ENCODE results near the gene KCNQ4. TPM values are rescaled to one million over a fixed set of nuclear protein-coding genes. Genes with fewer than 3 reads are reported as not detected.
A peak's percentile ranks its signal among the peaks of the same experiment; 100 is the strongest.

KCNQ4 gene
- total and polyA plus RNA-seq, 2 experiments from 2014 or later = 1.3 to 3.0 TPM

DNA sequence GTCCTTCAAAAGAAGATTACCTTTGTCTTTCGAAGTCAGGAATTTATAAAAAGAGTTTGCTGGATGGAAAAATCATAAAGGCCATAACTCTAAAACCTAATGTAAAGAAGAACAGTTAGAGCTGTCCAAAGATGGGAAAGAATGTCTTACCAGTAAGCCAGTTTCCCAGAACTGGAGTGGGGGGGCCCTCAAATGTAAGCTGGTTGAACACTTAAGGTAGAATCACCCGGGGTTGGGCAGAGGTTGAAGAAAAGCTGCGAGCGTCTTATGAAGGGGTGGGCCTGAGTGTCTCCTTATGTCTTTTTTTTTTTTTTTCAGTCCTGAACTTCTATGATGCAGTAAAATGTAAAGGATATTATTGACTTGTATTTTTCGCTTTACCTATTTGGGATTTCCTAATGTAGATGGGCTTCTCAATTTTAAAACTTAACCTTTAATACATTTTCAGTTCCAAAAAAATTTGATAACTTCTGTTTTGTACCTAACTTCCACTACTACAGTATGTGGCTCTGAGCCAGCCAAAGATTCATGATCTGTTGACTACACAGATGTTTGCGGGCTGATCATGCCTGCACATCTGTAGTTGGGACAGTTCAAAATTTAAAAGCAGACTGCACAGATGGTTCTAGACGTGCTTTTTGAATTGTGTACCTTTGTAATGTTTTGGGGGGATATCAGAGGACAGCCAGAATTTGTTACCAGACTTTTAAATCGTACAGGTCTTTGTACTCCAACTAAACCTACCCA lies 48.5 kb upstream of the KCNQ4 start:
- H3F3A ChIP-seq (replicated peaks; ENCODE audit: low read depth) = no peaks in the 10 kb centered on the region
- peaks cover 22% of the 10 kb centered on the region for H3K4me1 ChIP-seq (ENCODE audit: insufficient read depth)
- no peaks in the 10 kb centered on the region for H3K9me2 ChIP-seq (ENCODE audit: insufficient read depth)
- Mint-ChIP-seq H3K4me3 (no peak overlapping the region), H3K27me3 (ENCODE audit: insufficient read depth, low read depth, poor library complexity) (peaks cover 5% of the 10 kb centered on the region), H3K4me1 (peaks cover 30% of the 10 kb centered on the region), H3K36me3 (ENCODE audit: low read depth) (peaks cover 22% of the 10 kb centered on the region), H3K27ac (0 out of 2 replicates have a peak overlapping the region, but pooled peaks have one; percentile 34), H3K9me3 (no peaks in the 10 kb centered on the region)
- no peak overlapping the region for H3K4me2 ChIP-seq
- no peak for DNase-seq (ENCODE audit: low spot score)
- ATAC-seq = no peak
- H3K4me3 ChIP-seq = no peak overlapping the region
- H2AFZ ChIP-seq = no peak overlapping the region
- H3K27ac ChIP-seq (ENCODE audit: low read depth) = 0 out of 2 replicates have a peak overlapping the region, but pooled peaks have one; percentile 45
- TF ChIP-seq POLR2AphosphoS5 (IDR thresholded peaks at IDR 0.05; ENCODE audit: low read depth) = no peak
- TF ChIP-seq, protein P1, sequence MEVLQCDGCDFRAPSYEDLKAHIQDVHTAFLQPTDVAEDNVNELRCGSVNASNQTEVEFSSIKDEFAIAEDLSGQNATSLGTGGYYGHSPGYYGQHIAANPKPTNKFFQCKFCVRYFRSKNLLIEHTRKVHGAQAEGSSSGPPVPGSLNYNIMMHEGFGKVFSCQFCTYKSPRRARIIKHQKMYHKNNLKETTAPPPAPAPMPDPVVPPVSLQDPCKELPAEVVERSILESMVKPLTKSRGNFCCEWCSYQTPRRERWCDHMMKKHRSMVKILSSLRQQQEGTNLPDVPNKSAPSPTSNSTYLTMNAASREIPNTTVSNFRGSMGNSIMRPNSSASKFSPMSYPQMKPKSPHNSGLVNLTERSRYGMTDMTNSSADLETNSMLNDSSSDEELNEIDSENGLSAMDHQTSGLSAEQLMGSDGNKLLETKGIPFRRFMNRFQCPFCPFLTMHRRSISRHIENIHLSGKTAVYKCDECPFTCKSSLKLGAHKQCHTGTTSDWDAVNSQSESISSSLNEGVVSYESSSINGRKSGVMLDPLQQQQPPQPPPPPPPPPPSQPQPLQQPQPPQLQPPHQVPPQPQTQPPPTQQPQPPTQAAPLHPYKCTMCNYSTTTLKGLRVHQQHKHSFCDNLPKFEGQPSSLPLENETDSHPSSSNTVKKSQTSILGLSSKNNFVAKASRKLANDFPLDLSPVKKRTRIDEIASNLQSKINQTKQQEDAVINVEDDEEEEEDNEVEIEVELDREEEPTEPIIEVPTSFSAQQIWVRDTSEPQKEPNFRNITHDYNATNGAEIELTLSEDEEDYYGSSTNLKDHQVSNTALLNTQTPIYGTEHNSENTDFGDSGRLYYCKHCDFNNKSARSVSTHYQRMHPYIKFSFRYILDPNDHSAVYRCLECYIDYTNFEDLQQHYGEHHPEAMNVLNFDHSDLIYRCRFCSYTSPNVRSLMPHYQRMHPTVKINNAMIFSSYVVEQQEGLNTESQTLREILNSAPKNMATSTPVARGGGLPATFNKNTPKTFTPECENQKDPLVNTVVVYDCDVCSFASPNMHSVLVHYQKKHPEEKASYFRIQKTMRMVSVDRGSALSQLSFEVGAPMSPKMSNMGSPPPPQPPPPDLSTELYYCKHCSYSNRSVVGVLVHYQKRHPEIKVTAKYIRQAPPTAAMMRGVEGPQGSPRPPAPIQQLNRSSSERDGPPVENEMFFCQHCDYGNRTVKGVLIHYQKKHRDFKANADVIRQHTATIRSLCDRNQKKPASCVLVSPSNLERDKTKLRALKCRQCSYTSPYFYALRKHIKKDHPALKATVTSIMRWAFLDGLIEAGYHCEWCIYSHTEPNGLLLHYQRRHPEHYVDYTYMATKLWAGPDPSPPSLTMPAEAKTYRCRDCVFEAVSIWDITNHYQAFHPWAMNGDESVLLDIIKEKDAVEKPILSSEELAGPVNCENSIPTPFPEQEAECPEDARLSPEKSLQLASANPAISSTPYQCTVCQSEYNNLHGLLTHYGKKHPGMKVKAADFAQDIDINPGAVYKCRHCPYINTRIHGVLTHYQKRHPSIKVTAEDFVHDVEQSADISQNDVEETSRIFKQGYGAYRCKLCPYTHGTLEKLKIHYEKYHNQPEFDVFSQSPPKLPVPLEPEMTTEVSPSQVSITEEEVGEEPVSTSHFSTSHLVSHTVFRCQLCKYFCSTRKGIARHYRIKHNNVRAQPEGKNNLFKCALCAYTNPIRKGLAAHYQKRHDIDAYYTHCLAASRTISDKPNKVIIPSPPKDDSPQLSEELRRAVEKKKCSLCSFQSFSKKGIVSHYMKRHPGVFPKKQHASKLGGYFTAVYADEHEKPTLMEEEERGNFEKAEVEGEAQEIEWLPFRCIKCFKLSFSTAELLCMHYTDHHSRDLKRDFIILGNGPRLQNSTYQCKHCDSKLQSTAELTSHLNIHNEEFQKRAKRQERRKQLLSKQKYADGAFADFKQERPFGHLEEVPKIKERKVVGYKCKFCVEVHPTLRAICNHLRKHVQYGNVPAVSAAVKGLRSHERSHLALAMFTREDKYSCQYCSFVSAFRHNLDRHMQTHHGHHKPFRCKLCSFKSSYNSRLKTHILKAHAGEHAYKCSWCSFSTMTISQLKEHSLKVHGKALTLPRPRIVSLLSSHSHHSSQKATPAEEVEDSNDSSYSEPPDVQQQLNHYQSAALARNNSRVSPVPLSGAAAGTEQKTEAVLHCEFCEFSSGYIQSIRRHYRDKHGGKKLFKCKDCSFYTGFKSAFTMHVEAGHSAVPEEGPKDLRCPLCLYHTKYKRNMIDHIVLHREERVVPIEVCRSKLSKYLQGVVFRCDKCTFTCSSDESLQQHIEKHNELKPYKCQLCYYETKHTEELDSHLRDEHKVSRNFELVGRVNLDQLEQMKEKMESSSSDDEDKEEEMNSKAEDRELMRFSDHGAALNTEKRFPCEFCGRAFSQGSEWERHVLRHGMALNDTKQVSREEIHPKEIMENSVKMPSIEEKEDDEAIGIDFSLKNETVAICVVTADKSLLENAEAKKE (CRISPR knock-in tag; IDR thresholded peaks at IDR 0.05) = no peak
- TF ChIP-seq STAT1 (IDR thresholded peaks at IDR 0.05; ENCODE audit: unreplicated experiment) = no peak
- no peak for TF ChIP-seq EZH2 (IDR thresholded peaks at IDR 0.05; ENCODE audit: low read depth, unreplicated experiment)
- TF ChIP-seq, protein P2, sequence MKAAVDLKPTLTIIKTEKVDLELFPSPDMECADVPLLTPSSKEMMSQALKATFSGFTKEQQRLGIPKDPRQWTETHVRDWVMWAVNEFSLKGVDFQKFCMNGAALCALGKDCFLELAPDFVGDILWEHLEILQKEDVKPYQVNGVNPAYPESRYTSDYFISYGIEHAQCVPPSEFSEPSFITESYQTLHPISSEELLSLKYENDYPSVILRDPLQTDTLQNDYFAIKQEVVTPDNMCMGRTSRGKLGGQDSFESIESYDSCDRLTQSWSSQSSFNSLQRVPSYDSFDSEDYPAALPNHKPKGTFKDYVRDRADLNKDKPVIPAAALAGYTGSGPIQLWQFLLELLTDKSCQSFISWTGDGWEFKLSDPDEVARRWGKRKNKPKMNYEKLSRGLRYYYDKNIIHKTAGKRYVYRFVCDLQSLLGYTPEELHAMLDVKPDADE (IDR thresholded peaks at IDR 0.05) = no peak
- TF ChIP-seq, protein P3, sequence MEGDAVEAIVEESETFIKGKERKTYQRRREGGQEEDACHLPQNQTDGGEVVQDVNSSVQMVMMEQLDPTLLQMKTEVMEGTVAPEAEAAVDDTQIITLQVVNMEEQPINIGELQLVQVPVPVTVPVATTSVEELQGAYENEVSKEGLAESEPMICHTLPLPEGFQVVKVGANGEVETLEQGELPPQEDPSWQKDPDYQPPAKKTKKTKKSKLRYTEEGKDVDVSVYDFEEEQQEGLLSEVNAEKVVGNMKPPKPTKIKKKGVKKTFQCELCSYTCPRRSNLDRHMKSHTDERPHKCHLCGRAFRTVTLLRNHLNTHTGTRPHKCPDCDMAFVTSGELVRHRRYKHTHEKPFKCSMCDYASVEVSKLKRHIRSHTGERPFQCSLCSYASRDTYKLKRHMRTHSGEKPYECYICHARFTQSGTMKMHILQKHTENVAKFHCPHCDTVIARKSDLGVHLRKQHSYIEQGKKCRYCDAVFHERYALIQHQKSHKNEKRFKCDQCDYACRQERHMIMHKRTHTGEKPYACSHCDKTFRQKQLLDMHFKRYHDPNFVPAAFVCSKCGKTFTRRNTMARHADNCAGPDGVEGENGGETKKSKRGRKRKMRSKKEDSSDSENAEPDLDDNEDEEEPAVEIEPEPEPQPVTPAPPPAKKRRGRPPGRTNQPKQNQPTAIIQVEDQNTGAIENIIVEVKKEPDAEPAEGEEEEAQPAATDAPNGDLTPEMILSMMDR (conservative IDR thresholded peaks at IDR 0.05; ENCODE audit: low read depth in 2 of 2) = no peak
- TF ChIP-seq, protein P4, sequence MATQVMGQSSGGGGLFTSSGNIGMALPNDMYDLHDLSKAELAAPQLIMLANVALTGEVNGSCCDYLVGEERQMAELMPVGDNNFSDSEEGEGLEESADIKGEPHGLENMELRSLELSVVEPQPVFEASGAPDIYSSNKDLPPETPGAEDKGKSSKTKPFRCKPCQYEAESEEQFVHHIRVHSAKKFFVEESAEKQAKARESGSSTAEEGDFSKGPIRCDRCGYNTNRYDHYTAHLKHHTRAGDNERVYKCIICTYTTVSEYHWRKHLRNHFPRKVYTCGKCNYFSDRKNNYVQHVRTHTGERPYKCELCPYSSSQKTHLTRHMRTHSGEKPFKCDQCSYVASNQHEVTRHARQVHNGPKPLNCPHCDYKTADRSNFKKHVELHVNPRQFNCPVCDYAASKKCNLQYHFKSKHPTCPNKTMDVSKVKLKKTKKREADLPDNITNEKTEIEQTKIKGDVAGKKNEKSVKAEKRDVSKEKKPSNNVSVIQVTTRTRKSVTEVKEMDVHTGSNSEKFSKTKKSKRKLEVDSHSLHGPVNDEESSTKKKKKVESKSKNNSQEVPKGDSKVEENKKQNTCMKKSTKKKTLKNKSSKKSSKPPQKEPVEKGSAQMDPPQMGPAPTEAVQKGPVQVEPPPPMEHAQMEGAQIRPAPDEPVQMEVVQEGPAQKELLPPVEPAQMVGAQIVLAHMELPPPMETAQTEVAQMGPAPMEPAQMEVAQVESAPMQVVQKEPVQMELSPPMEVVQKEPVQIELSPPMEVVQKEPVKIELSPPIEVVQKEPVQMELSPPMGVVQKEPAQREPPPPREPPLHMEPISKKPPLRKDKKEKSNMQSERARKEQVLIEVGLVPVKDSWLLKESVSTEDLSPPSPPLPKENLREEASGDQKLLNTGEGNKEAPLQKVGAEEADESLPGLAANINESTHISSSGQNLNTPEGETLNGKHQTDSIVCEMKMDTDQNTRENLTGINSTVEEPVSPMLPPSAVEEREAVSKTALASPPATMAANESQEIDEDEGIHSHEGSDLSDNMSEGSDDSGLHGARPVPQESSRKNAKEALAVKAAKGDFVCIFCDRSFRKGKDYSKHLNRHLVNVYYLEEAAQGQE (IDR thresholded peaks at IDR 0.05; ENCODE audit: unreplicated experiment) = no peak
- TF ChIP-seq ZNF114 (CRISPR knock-in tag; IDR thresholded peaks at IDR 0.05) = no peak
- no peak for TF ChIP-seq NANOG (IDR thresholded peaks at IDR 0.05; ENCODE audit: borderline replicate concordance)
- TF ChIP-seq JUNB (IDR thresholded peaks at IDR 0.05; ENCODE audit: unreplicated experiment) = no peak
- no peak for TF ChIP-seq CREB1 (CRISPR knock-in tag; IDR thresholded peaks at IDR 0.05; ENCODE audit: low read depth)
- peaks cover 17% of the 10 kb centered on the region for H4K20me1 ChIP-seq (replicated peaks; ENCODE audit: insufficient read depth)
- H3K79me2 ChIP-seq (replicated peaks; ENCODE audit: insufficient read depth) = peaks cover 89% of the 10 kb centered on the region
- peaks cover 18% of the 10 kb centered on the region for H3K36me3 ChIP-seq (ENCODE audit: insufficient read depth)
- H3K27me3 ChIP-seq (ENCODE audit: insufficient read depth) = no peaks in the 10 kb centered on the region

Data from GM23338 (cell line).